Mucosa of stomach (tissue), 1 donor: ENCODE results near the gene TPST1.

Experiments used
- H3K27me3 ChIP-seq: one replicate; pipeline ENCODE4 v1.7.0; 2013; ENCODE audit warnings: mild to moderate bottlenecking, low read length; ENCODE audit not compliant: control insufficient read depth, insufficient read depth
- H3K36me3 ChIP-seq: one replicate; pipeline ENCODE4 v1.7.0; 2013; ENCODE audit warnings: low read length; ENCODE audit not compliant: control insufficient read depth, insufficient read depth
- H3K4me1 ChIP-seq: one replicate; pipeline ENCODE4 v1.7.0; 2013; ENCODE audit warnings: mild to moderate bottlenecking, low read length; ENCODE audit not compliant: control insufficient read depth, insufficient read depth
- H3K4me3 ChIP-seq: one replicate; pipeline ENCODE4 v1.7.0; 2013; ENCODE audit warnings: low read length
- H3K9ac ChIP-seq: one replicate; pipeline ENCODE4 v1.7.0; 2013; ENCODE audit warnings: mild to moderate bottlenecking, low read length, moderate library complexity
- H3K9me3 ChIP-seq: one replicate; pipeline ENCODE4 v1.7.0; 2013; ENCODE audit warnings: mild to moderate bottlenecking, low read length, moderate library complexity; ENCODE audit not compliant: control insufficient read depth
- donor health status: Pancreatic carcinoma.

The TPST1 gene

GRCh38 chr7:66193146-66193725 is 11.9 kb upstream of the TPST1 start:
- H3K9ac ChIP-seq = no peak overlapping the region
- no peaks in the 10 kb centered on the region for H3K9me3 ChIP-seq
- H3K36me3 ChIP-seq = no peaks in the 10 kb centered on the region
- H3K4me3 ChIP-seq = no peak overlapping the region
- H3K4me1 ChIP-seq = no peaks in the 10 kb centered on the region
- H3K27me3 ChIP-seq = no peaks in the 10 kb centered on the region

- Histone ChIP-seq H3K4me1 (no peaks in the 10 kb centered on the region), H3K4me3 (no peak overlapping the region), H3K36me3 (no peaks in the 10 kb centered on the region), H3K9me3 (no peaks in the 10 kb centered on the region), H3K9ac (no peak overlapping the region), H3K27me3 (no peaks in the 10 kb centered on the region)
These were observed 6.7 kb upstream of the TPST1 start for GRCh38 chr7:66198469-66198868.

GRCh38 chr7:66198956-66199355 is 6.2 kb upstream of the TPST1 start:
- Histone ChIP-seq H3K36me3 (no peaks in the 10 kb centered on the region), H3K9ac (no peak overlapping the region), H3K4me1 (no peaks in the 10 kb centered on the region), H3K27me3 (no peaks in the 10 kb centered on the region), H3K4me3 (no peak overlapping the region), H3K9me3 (no peaks in the 10 kb centered on the region)

- H3K9ac ChIP-seq = no peak overlapping the region
- H3K4me3 ChIP-seq = no peak overlapping the region
- H3K27me3 ChIP-seq = peaks cover 2% of the 10 kb centered on the region
- no peaks in the 10 kb centered on the region for H3K36me3 ChIP-seq
- peaks cover 9% of the 10 kb centered on the region for H3K4me1 ChIP-seq
- H3K9me3 ChIP-seq = no peaks in the 10 kb centered on the region
These were observed 2.7 kb upstream of the TPST1 start for GRCh38 chr7:66202441-66202840.

GRCh38 chr7:66205741-66206090 is 582 bp downstream of the TPST1 start:
- H3K9me3 ChIP-seq = no peaks in the 10 kb centered on the region
- peak overlapping the region; percentile 90 for H3K9ac ChIP-seq
- H3K4me1 ChIP-seq = peaks cover 9% of the 10 kb centered on the region
- peak overlapping the region; percentile 98 for H3K4me3 ChIP-seq
- H3K27me3 ChIP-seq = peaks cover 2% of the 10 kb centered on the region
- no peaks in the 10 kb centered on the region for H3K36me3 ChIP-seq

GRCh38 chr7:66206119-66206933 is 1.2 kb downstream of the TPST1 start:
- Histone ChIP-seq H3K27me3 (peaks cover 2% of the 10 kb centered on the region), H3K9me3 (no peaks in the 10 kb centered on the region), H3K4me3 (peak overlapping the region; percentile 98), H3K9ac (peak overlapping the region; percentile 90), H3K4me1 (peaks cover 10% of the 10 kb centered on the region), H3K36me3 (no peaks in the 10 kb centered on the region)

- H3K27me3 ChIP-seq = peaks cover 2% of the 10 kb centered on the region
- H3K4me3 ChIP-seq = no peak overlapping the region
- H3K4me1 ChIP-seq = peaks cover 13% of the 10 kb centered on the region
- H3K9me3 ChIP-seq = no peaks in the 10 kb centered on the region
- no peaks in the 10 kb centered on the region for H3K36me3 ChIP-seq
- peak overlapping the region; percentile 12 for H3K9ac ChIP-seq
These were observed 1.8 kb downstream of the TPST1 start for GRCh38 chr7:66206934-66207240.

- H3K36me3 ChIP-seq = no peaks in the 10 kb centered on the region
- H3K4me3 ChIP-seq = no peak overlapping the region
- H3K9me3 ChIP-seq = no peaks in the 10 kb centered on the region
- H3K9ac ChIP-seq = peak overlapping the region; percentile 12
- H3K27me3 ChIP-seq = peaks cover 2% of the 10 kb centered on the region
- H3K4me1 ChIP-seq = peaks cover 13% of the 10 kb centered on the region
These were observed 2.4 kb downstream of the TPST1 start for GRCh38 chr7:66207540-66207939.

GRCh38 chr7:66211429-66211828 is 6.3 kb downstream of the TPST1 start:
- H3K9me3 ChIP-seq = no peaks in the 10 kb centered on the region
- no peak overlapping the region for H3K9ac ChIP-seq
- peaks cover 6% of the 10 kb centered on the region for H3K4me1 ChIP-seq
- H3K27me3 ChIP-seq = no peaks in the 10 kb centered on the region
- no peak overlapping the region for H3K4me3 ChIP-seq
- H3K36me3 ChIP-seq = no peaks in the 10 kb centered on the region

- no peak overlapping the region for H3K4me3 ChIP-seq
- H3K27me3 ChIP-seq = no peaks in the 10 kb centered on the region
- H3K9ac ChIP-seq = no peak overlapping the region
- no peaks in the 10 kb centered on the region for H3K9me3 ChIP-seq
- peaks cover 4% of the 10 kb centered on the region for H3K4me1 ChIP-seq
- H3K36me3 ChIP-seq = no peaks in the 10 kb centered on the region
These were observed 8.5 kb downstream of the TPST1 start for GRCh38 chr7:66213637-66214036.

- Histone ChIP-seq H3K4me3 (no peak overlapping the region), H3K27me3 (no peaks in the 10 kb centered on the region), H3K9ac (no peak overlapping the region), H3K36me3 (no peaks in the 10 kb centered on the region), H3K9me3 (no peaks in the 10 kb centered on the region), H3K4me1 (no peaks in the 10 kb centered on the region)
These were observed 11.6 kb downstream of the TPST1 start for GRCh38 chr7:66216687-66217086.

GRCh38 chr7:66219805-66220204 is 14.7 kb downstream of the TPST1 start:
- Histone ChIP-seq H3K36me3 (no peaks in the 10 kb centered on the region), H3K4me1 (peaks cover 24% of the 10 kb centered on the region), H3K27me3 (no peaks in the 10 kb centered on the region), H3K4me3 (no peak overlapping the region), H3K9ac (no peak overlapping the region), H3K9me3 (no peaks in the 10 kb centered on the region)
